Pancreas (tissue), 10 donors: Measurements from ENCODE around the gene FRG2C. TPM values are rescaled to one million over a fixed set of nuclear protein-coding genes. Genes with fewer than 3 reads are reported as not detected.
A peak's percentile ranks its signal among the peaks of the same experiment; 100 is the strongest.
"Not testable (repeated sequence)": the region's sequence is repeated elsewhere in the genome, so short reads cannot be mapped to it uniquely, and the experiment has no call there.

Experiments
- ATAC-seq, 4 donors: fragments of 200-7000 bp; cut with Tn5 transposase; one replicate each; pipeline versions ENCODE4 v1.8.0 to v1.9.1; 2020; ENCODE audit warnings: mild to moderate bottlenecking in 4 of 4, moderate library complexity in 4 of 4
- DNase-seq, 6 donors: peaks; one replicate each; pipeline ENCODE4 v3.0.0-alpha.2; 2020
- FAIRE-seq: peaks from 2 replicates; lab custom pipeline; 2012; peaks lifted over from hg19 to GRCh38; lab: Jason Lieb, UNC
- H3K27ac ChIP-seq, 4 donors: fragments of 200-600 bp; sonication (generic); 1 replicate in 3 of 4; 2 replicates in 1 of 4; pipeline versions ENCODE4 v1.5.0 to v1.8.0; 2020
- H3K27me3 ChIP-seq, 4 donors: fragments of 200-600 bp; one replicate each; pipeline ENCODE4 v1.8.0; 2021
- H3K36me3 ChIP-seq, 3 donors: fragments of 200-600 bp; sonication (generic) in 1 of 3; one replicate each; pipeline versions ENCODE4 v1.5.0 to v1.8.0; 2020 to 2021
- H3K4me1 ChIP-seq, 3 donors: fragments of 200-600 bp; one replicate each; pipeline ENCODE4 v1.8.0; 2021
- H3K4me3 ChIP-seq, 4 donors: fragments of 200-600 bp; sonication (generic) in 2 of 4; one replicate each; pipeline versions ENCODE4 v1.5.0 to v1.8.0; 2020 to 2021
- H3K9me3 ChIP-seq, 4 donors: fragments of 200-600 bp; one replicate each; pipeline ENCODE4 v1.8.0; 2021
- WGBS, 2 donors: extraction: QIAGEN DNeasy Blood & Tissue Kit; methylation state at CpG; one replicate each; pipeline ENCODE4 v1.1.7; 2013; 5-methylcytosine and 5-hydroxymethylcytosine counted together
- intact Hi-C, 3 donors: fragments of 100-400 bp; cut with DNase I; formaldehyde crosslinking; loops; one replicate each; pipeline versions ENCODE4 v1.11.1 to v1.14.2; 2022
- polyA plus RNA-seq, 2 donors: library from polyadenylated mRNA; stranded (reverse); fragments of 200-250 nt; gene quantifications; one replicate each; pipeline ENCODE4 v1.2.3, GENCODE V29; 2013
- total RNA-seq, 6 donors: library from RNA; stranded (reverse); fragmentation: NEBNext Ultra II Directional in 4 of 6; extraction: Animal tissue kit (Norgen Biotek cat#: 25700) in 4 of 6; gene quantifications; one replicate each; pipeline versions ENCODE4 v1.2.1 to v1.2.4, GENCODE V29; 2021 to 2023
- donor health status: healthy with polysubstance abuse.
- donor health status: DM: no; HTN: no; CAD: no; lungs with moderate emphysema.
- donor health status: DM: no; HTN: no; CAD: no.
- donor health status: control.
- donor health status: control.
- donor health status: Bipolar disorder and iron deficiency.
- donor health status: DM: yes; HTN: yes; CAD: no.
- donor health status: DM: no; HTN: no; CAD: no.
- donor health status: DM: no; HTN: no; CAD: no.
- donor health status: DM: yes; HTN: yes; CAD: no.

The FRG2C gene
- total and polyA plus RNA-seq, 8 donors: not detected

GRCh38 chr3:75667757-75668701 lies 3.9 kb downstream of the FRG2C start:
- H3K27me3 ChIP-seq, H3K4me1 ChIP-seq, intact Hi-C loops, ATAC-seq, H3K9me3 ChIP-seq, H3K4me3 ChIP-seq, H3K27ac ChIP-seq, H3K36me3 ChIP-seq, FAIRE-seq: not testable (repeated sequence)
- WGBS, 2 donors: 52 to 55% methylated on average over 46 of the region's 46 CpGs
- DNase-seq: peak in 1 of 6 donors; percentile 60

DNA sequence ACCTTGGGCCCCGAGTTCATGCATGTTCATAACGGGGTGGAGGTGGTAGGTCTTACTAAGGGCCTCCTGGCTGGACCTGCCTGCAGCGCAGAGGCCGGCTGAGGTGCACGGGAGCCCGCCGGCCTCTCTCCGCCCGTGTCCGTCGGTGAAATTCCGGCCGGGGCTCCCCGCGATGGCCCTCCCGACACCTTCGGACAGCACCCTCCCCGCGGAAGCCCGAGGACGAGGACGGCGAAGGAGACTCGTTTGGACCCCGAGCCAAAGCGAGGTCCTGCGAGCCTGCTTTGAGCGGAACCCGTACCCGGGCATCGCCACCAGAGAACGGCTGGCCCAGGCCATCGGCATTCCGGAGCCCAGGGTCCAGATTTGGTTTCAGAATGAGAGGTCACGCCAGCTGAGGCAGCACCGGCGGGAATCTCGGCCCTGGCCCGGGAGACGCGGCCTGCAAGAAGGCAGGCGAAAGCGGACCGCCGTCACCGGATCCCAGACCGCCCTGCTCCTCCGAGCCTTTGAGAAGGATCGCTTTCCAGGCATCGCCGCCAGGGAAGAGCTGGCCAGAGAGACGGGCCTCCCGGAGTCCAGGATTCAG lies 4.7 kb downstream of the FRG2C start:
- H3K27ac ChIP-seq, H3K9me3 ChIP-seq, H3K27me3 ChIP-seq, H3K36me3 ChIP-seq, H3K4me1 ChIP-seq, intact Hi-C loops: not testable (repeated sequence)
- peak in 3 of 4 donors; percentile 10 to 60 (median 60) for ATAC-seq
- 49 to 55% methylated on average over 53 of the region's 53 CpGs for WGBS, 2 donors
- DNase-seq: peak; percentile 41 to 100 (median 78)
- H3K4me3 ChIP-seq: peak overlapping the region; percentile 19 to 57 (median 40)
- FAIRE-seq: peak; percentile 53

DNA sequence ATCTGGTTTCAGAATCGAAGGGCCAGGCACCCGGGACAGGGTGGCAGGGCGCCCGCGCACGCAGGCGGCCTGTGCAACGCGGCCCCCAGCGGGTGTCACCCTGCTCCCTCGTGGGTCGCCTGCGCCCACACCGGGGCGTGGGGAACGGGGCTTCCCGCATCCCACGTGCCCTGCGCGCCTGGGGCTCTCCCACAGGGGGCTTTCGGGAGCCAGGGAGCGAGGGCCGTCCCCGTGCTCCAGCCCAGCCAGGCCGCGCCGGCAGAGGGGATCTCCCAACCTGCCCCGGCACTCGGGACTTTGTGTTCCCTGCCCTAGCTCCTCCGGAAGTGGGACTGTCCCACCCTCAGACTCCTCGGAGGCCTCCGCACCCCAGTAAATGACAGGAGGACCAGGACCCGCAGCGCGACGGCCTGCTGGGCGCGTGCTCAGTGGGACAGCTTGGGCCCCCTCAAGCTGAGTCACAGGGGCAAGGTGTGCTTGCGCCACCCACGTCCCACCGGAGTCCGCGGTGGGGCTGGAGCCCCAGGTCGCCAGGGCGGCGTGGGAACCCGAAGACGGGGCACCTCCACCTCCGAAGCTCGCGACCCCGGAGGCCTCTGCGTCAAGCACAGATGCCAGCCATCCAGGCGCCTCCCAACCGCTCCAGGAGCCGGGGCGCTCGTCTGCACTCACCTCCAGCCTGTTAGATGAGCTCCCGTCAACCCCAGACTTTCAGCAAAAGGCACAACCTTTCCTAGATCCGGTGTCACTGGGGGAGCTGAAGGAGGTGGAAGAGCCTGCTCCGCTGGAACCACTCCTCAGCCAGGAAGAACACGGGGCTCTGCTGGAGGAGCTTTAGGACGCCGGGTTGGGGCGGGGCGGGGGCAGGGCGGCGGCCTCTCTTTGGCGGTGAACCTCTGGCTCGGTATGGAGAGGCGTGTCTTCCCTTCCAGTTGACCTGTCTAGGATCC lies 5.5 kb downstream of the FRG2C start:
- H3K4me1 ChIP-seq, H3K27ac ChIP-seq, FAIRE-seq, H3K9me3 ChIP-seq, H3K36me3 ChIP-seq, intact Hi-C loops, H3K27me3 ChIP-seq: not testable (repeated sequence)
- DNase-seq: peak; percentile 29 to 96 (median 69)
- 31 to 35% methylated on average over 69 to 71 of the region's 71 CpGs for WGBS, 2 donors
- ATAC-seq: peak; percentile 32 to 58 (median 54)
- H3K4me3 ChIP-seq: peak overlapping the region; percentile 19 to 57 (median 40)

- H3K36me3 ChIP-seq, H3K4me1 ChIP-seq, H3K27ac ChIP-seq, FAIRE-seq, intact Hi-C loops, H3K27me3 ChIP-seq, H3K9me3 ChIP-seq: not testable (repeated sequence)
- H3K4me3 ChIP-seq: peak overlapping the region in 3 of 4 donors; percentile 35 to 57 (median 49)
- 17 to 19% methylated on average over 51 of the region's 51 CpGs for WGBS, 2 donors
- peak in 2 of 6 donors; percentile 52 to 58 for DNase-seq
- ATAC-seq: peak in 1 of 4 donors; percentile 1
Observed at GRCh38 chr3:75670298-75671286, 6.5 kb downstream of the FRG2C start.

- Histone ChIP-seq H3K27ac (peak overlapping the region in 3 of 4 donors; percentile 62 to 94 (median 89)), H3K4me3 (peak overlapping the region in 2 of 4 donors; percentile 49 to 57)
- peak in 1 of 6 donors; percentile 45 for DNase-seq
- H3K9me3 ChIP-seq, H3K36me3 ChIP-seq, H3K4me1 ChIP-seq, H3K27me3 ChIP-seq, intact Hi-C loops, FAIRE-seq: not testable (repeated sequence)
- 17 to 20% methylated on average over 32 of the region's 32 CpGs for WGBS, 2 donors
- ATAC-seq: peak in 3 of 4 donors; percentile 5 to 24 (median 11)
Observed at GRCh38 chr3:75671287-75672139, 7.4 kb downstream of the FRG2C start.

- not testable (repeated sequence) for H3K27me3 ChIP-seq
Observed at GRCh38 chr3:75672140-75672775, 8.1 kb downstream of the FRG2C start.

DNA sequence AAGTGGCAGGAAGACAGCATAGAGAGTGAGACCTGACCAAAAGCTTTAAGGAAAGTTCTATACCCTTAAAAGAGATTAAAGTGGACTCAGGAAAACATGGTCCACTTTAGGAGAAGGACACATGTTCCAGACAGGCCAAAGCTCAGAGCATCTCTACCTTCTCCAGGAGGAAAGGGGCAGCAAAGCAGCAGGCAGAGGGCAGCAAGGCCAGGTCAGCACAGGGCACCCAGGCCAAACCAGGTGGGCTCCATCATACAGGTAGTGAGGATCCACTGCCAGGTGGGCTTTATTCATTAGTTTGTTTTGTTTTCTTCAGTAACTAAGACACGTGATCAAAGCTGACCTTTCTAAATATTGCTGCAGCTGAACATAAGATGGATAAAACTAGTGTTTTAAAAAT lies 19.8 kb downstream of the FRG2C start:
- H3K27me3 ChIP-seq, intact Hi-C loops, H3K27ac ChIP-seq, ATAC-seq, DNase-seq, H3K36me3 ChIP-seq, H3K9me3 ChIP-seq, FAIRE-seq, H3K4me1 ChIP-seq, H3K4me3 ChIP-seq: not testable (repeated sequence)
- WGBS, 2 donors: 23 to 43% methylated on average over 1 of the region's 1 CpG

More at GRCh38 chr3:75672140-75672775, 8.1 kb downstream of the FRG2C start:
- peak overlapping the region in 3 of 4 donors; percentile 20 to 57 (median 49) for H3K4me3 ChIP-seq
- intact Hi-C loops, H3K9me3 ChIP-seq, H3K36me3 ChIP-seq, FAIRE-seq, H3K4me1 ChIP-seq: not testable (repeated sequence)
- DNase-seq (peak; percentile 16 to 84 (median 67)), ATAC-seq (peak; percentile 71 to 85 (median 82))
- 13 to 14% methylated on average over 59 of the region's 59 CpGs for WGBS, 2 donors
- peak overlapping the region in 3 of 4 donors; percentile 62 to 94 (median 89) for H3K27ac ChIP-seq
